ENCODE results near the gene XXYLT1.
"Not testable (repeated sequence)": the region's sequence is repeated elsewhere in the genome, so short reads cannot be mapped to it uniquely, and the experiment has no call there.

The XXYLT1 gene

GRCh38 chr3:195058336-195059005 lies 212.5 kb downstream of the XXYLT1 start:
- DNase-seq = no peak

GRCh38 chr3:195057716-195058115 lies 213.2 kb downstream of the XXYLT1 start:
- no peak for DNase-seq

- DNase-seq = no peak
These were observed 214.5 kb downstream of the XXYLT1 start for GRCh38 chr3:195056506-195056905.

- DNase-seq = no peak
These were observed 216.6 kb downstream of the XXYLT1 start for GRCh38 chr3:195054311-195054710.

- no peak for DNase-seq
These were observed 218.0 kb downstream of the XXYLT1 start for GRCh38 chr3:195052939-195053338.

GRCh38 chr3:195050296-195050695 lies 220.7 kb downstream of the XXYLT1 start:
- DNase-seq = not testable (repeated sequence)

- DNase-seq = no peak
These were observed 222.7 kb downstream of the XXYLT1 start for GRCh38 chr3:195048059-195048905.

- no peak for DNase-seq
These were observed 223.4 kb downstream of the XXYLT1 start for GRCh38 chr3:195047536-195047935.

- no peak for DNase-seq
These were observed 224.5 kb downstream of the XXYLT1 start for GRCh38 chr3:195046441-195046840.

- no peak for DNase-seq
These were observed 225.3 kb downstream of the XXYLT1 start for GRCh38 chr3:195045481-195046210.

GRCh38 chr3:195044411-195044810 lies 226.5 kb downstream of the XXYLT1 start:
- DNase-seq = no peak

- DNase-seq = no peak
These were observed 227.2 kb downstream of the XXYLT1 start for GRCh38 chr3:195043607-195044339.

- no peak for DNase-seq
These were observed 228.0 kb downstream of the XXYLT1 start for GRCh38 chr3:195042743-195043606.

- DNase-seq = no peak
These were observed 228.9 kb downstream of the XXYLT1 start for GRCh38 chr3:195041871-195042742.

GRCh38 chr3:195040773-195041520 lies 230.0 kb downstream of the XXYLT1 start:
- no peak for DNase-seq

- no peak for DNase-seq
These were observed 230.9 kb downstream of the XXYLT1 start for GRCh38 chr3:195040094-195040493.

- DNase-seq = no peak
These were observed 231.6 kb downstream of the XXYLT1 start for GRCh38 chr3:195039180-195039843.

- DNase-seq = no peak
These were observed 232.8 kb downstream of the XXYLT1 start for GRCh38 chr3:195038161-195038560.

GRCh38 chr3:195037586-195037985 lies 233.4 kb downstream of the XXYLT1 start:
- DNase-seq = not testable (repeated sequence)
